ENCODE results near the gene RNF40.

- TF ChIP-seq POLR2A (IDR thresholded peaks at IDR 0.05), result no peak
- TF ChIP-seq, protein P1, sequence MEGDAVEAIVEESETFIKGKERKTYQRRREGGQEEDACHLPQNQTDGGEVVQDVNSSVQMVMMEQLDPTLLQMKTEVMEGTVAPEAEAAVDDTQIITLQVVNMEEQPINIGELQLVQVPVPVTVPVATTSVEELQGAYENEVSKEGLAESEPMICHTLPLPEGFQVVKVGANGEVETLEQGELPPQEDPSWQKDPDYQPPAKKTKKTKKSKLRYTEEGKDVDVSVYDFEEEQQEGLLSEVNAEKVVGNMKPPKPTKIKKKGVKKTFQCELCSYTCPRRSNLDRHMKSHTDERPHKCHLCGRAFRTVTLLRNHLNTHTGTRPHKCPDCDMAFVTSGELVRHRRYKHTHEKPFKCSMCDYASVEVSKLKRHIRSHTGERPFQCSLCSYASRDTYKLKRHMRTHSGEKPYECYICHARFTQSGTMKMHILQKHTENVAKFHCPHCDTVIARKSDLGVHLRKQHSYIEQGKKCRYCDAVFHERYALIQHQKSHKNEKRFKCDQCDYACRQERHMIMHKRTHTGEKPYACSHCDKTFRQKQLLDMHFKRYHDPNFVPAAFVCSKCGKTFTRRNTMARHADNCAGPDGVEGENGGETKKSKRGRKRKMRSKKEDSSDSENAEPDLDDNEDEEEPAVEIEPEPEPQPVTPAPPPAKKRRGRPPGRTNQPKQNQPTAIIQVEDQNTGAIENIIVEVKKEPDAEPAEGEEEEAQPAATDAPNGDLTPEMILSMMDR (IDR thresholded peaks at IDR 0.05), result no peak
Observed at GRCh38 chr16:30728321-30728720, 33.8 kb upstream of the RNF40 start.
